Mucosa of gallbladder (tissue), 1 donor: ENCODE measurements around the gene LPP. TPM values are rescaled to one million over a fixed set of nuclear protein-coding genes. Genes with fewer than 3 reads are reported as not detected.

Source experiments
- DNase-seq: peaks from one replicate; pipeline ENCODE4 v3.0.0-alpha.2; 2020; ENCODE audit warnings: low spot score
- total RNA-seq: library from RNA; stranded (reverse); gene quantifications from one replicate; pipeline ENCODE4 v1.2.1, GENCODE V29; 2021
- donor health status: DM: no; HTN: no; CAD: no.

Gene LPP
- total RNA-seq, 1 donor from 2014 or later = 478 TPM

DNA sequence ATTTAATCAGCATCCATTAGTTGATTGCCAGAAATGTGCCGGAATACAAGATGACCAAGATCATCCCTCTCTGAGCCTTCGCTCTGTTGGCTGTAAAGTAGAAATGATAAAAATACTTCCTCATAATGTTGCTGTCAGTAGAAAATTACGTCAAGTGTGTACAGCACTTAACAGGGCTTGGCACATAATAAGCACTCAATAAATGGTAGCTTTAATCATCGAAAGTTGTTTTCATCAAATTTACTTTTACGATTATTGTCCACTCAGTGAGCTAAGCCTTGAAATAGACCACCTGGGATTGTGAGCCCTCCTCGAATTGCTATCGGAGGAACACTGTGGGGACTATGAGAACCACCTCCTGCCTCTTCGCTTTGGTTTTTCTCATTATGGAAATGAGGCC is 716.5 kb downstream of the LPP start:
- no peak for DNase-seq

DNA sequence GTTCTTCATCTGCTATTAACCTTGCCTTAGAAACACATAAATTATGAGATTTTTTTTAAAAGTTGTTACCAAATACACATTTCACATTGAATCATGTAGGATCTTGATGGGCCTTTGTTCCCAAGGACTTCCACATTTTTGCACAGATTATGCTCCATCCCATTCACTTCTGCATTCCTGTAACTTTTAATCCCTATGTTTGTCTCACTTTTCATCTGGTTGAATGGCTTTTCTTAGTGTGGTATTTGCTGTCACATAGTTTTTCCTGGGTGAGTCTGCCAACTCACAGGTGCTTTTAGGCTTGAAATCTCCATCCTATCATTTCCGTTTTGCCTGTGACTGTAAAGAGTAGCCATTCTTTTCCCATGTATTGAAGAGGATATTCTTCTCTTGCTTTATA is 720.6 kb downstream of the LPP start:
- DNase-seq = no peak

- DNase-seq = no peak
Observed at GRCh38 chr3:188875413-188875812, 721.5 kb downstream of the LPP start.

- no peak for DNase-seq
Observed at GRCh38 chr3:188876370-188876769, 722.4 kb downstream of the LPP start.

DNA sequence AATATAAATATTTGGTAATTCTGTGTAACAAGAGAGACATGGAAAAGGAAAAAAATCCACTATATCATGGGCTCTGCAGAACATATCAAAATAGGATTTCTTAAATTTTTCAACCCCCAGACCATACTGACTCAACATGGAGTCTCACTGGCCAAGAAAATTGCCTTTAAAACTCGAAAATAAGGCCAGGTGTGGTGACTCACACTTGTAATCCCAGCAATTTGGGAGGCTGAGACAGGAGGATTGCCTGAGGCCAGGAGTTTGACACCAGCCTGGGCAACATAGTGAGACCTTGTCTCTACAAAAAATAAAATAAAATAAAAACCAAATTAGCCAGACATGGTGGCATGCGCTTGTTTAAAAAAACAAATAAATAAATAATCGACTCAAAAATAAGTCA is 723.4 kb downstream of the LPP start:
- DNase-seq = no peak

DNA sequence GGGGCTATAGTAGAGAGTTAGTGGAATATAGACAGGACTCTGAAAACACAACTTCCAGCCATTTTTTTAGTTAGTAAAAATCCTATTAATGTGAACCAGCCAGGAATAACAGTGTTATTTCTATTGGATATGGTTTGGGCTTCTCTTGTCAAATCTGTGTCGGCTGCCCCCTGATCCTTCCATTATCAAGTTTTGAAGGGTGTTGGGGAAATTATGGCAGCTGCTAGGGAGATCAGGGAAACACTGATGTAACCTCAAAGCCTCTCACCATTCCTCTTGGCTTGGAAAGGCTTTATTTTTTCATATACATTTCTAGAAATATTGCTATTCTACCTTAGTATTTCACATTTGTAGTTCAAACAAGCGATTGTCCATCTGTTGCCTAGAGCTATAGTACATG is 724.1 kb downstream of the LPP start:
- DNase-seq = no peak

DNA sequence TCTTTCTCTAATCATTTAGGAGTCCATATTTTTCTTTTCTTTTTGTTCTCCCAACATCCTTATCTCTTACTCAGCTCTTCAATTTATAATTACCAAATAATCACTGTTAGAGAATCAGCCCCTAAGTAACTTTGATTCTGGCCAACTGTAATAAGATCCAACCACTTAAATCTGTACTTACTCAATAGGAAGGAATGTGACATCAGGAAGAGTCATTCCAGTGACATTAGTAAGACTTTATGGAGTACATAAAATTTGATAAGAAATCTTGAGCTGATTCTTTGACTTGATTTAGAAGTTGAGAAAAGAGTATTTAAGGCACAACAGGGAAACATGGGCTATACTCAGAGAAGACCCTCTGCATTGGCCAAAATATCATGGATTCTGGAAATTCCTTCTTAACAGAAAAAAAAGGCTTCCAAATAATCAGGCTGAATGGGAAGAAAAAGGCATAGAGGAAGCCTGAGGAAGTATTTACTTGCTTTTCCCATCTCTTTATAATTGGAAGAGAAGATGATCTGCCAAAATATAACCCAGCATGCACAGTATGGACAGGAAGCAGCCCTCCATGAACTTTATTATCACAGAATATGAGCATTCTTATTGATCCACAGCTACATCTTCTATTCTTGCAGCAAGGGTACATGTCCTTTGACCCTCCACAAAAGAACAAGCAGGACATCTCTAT is 728.1 kb downstream of the LPP start:
- no peak for DNase-seq

DNA sequence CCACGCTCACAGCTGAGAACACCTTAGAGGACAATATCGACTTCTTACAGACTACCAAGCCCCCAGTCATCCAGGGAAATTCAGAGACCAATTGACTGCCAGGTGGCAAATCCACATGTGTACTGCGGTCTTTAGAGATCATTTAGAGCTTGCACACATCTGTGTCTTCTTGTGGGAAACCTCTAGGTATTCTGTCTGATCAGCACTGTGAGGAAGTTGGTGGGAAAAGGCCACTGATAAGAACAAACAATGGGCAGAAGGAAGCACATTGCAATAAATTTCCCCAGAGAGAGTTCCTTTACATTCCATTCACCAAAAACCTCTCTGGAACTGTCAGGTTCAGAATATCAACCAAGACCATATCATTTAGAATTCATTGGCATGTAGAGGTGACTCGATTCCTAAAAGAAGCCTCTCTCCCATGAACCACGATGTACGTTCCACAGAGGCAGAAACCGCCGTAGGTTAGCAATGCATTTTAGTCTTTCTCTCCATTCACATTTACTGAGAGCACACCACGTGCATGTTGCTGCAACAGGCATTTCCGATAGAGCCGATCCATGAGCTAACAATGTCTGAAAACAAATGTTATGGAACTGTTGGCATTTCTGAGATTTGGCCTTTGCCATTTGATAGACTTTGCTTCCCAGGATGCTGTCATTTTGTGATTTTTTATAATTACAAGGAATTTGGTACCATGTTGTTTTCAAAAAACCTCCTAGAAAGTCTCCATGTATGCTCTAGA is 730.5 kb downstream of the LPP start:
- no peak for DNase-seq

DNA sequence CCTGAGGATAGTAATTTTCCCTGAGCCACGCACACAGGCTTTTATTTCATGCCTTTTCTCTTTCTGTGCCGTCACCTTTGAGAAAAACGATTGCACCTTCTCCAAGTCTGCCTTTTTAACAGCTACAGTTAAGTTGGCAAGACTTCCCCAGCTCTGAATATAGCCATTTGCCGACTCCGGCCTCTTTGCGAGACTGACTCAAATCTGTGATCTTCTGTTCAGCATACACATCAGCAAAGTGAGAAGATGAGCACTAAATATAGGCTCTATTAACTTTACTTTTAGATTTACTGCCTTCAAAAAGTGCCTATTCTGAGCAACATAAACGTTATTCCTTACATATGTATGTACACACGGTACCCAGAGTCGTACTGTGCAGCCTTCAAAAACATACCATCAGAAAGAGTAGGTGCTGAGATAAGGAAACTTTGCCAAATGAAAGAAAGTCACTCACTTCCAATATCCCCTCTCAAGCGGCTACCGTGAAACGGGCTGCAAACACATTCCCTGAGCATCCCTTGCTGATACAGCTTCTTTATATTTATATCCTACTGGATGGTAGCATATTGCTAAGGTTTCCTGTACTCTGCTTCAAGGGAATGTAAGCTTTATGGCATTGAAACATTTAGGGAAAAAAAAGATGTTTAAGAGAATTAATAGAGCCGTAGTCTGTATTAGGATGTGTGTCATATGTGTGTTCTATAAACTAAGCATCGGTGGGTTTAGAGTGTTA is 734.5 kb downstream of the LPP start:
- DNase-seq = no peak

DNA sequence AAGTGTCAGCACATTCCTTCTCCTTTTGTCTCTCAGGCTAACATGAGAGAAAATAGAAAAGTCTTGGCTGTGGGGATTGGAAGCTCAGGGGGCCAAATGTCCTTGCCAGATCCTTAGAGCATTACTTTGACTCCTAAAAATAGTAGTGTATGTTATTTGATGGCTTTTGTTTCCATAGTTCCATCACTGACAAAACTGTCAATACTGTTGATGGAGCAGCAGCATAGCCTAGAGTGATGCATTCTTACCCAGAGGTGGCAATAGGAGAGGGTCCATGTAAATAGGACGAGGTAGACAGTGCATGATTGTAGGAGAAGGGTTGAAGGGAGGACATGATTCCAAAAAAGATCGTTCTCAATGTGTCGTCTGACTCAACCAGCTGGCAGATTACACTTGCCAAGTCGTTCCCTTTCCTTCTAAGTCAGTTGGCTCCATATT is 735.1 kb downstream of the LPP start:
- no peak for DNase-seq

DNA sequence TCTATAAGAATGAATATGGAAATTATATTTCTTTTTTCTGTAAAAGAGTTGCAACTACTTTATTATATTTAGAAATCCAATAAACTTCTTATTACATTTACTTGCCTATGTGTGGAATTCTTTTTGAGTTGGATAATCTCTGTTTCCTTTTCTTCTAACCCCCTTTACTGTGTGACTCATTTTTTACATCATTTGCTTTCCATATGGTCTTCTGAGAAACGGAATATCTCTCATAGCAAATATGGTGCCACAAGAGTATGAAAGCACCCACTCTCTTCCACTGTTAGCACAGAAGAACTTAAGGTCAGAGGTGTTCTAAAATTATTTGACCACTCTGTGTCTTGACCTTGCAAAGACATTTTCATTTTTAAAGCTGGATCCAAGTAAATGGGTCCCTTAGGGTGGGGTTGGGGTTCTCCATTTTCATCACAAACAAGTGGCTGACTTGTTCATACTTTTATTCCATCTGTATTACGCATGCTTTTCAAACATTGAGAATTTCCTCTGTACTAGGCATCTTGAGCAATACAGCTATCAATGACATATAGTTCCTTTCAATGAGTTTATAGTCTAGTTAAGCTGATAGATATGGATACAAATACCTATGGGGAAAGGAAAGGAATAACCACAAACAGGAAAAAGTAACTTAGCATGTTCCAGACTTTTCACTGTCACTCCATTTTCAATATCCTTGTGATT is 736.8 kb downstream of the LPP start:
- no peak for DNase-seq

GRCh38 chr3:188899881-188900280 is 745.9 kb downstream of the LPP start:
- DNase-seq = no peak

GRCh38 chr3:188900421-188900951 is 746.5 kb downstream of the LPP start:
- no peak for DNase-seq

GRCh38 chr3:188901126-188901525 is 747.2 kb downstream of the LPP start:
- no peak for DNase-seq

- DNase-seq = no peak
Observed at GRCh38 chr3:188901671-188902287, 747.8 kb downstream of the LPP start.

DNA sequence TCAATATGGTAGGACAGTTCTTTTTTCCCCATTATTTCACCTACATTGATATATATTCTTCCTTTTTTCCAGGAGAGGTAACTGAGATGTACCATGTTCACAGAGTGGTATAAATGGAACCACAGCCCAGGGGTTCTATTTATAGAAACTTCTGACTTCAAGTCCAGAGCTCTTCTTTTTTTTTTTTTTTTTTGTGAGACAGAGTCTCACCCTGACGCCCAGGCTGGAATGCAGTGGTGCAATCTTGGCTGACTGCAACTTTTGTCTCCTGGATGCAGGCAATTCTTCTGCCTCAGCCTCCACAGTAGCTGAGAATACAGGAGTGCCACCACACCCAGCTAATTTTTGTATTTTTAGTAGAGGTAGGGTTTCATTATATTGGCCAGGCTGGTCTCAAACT is 750.7 kb downstream of the LPP start:
- DNase-seq = no peak

DNA sequence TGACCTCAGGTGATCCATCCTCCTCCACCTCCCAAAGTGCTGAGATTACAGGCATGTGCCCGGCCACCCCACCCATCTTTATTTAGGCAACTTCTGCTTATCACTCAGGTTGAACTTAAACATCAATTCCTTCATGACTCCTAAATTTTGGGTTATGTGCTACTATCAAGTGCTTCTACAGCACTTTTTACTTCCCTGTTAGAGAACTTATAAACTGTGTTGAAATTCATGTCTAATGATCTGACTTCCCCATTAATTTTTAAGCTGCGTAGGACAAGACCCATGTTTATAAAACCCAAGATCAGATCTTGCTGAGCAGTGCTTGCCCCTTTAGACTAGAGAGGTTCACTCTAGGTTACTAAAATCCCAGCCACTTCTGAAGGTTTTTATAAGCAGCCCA is 751.6 kb downstream of the LPP start:
- no peak for DNase-seq

GRCh38 chr3:188906236-188906635 is 752.3 kb downstream of the LPP start:
- no peak for DNase-seq

GRCh38 chr3:188908002-188908850 is 754.3 kb downstream of the LPP start:
- no peak for DNase-seq

DNA sequence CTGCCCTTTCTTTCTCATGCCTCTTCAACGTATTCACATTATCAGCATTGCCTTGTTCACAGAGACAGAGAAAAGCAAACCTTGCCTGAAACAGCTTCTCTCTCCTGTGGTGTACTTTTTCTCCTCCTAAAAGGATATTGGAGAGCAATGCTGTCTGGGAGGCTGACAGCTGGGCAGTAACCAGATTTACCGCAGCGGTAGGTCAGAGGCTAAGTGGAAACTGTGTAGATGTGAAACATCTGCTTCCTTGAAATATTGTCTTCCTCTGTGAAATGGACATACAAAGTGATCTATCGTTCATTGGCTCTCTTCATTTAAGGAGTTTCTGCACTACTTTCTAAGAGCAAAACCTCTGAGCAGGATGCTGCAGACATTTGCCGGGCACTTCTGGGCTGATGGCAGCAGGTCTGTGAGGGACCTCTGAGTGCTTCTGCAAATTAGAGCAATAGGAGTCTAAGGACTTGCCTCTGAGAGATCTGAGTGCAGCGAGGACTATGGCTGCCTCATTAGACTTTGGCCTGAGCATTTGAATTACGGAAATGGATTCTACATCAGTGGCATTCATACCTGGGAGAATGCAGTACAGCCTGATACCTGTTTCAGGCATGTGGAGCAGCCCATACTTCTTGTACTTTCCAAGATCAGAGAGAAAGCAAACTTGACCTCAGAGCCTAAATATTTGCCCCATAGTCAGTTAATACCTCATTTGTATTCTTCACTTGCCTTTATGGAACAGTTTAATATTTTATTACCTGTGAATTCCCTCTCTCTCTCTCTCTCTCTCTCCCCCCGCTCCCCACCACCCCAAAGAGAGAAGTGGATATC is 757.3 kb downstream of the LPP start:
- DNase-seq = no peak
